Calu3 (cell line): Measurements from ENCODE around the gene OR5K2. TPM values are rescaled to one million over a fixed set of nuclear protein-coding genes. Genes with fewer than 3 reads are reported as not detected.

Source experiments
- BruUV-seq: library from RNA; stranded (reverse); fragments of 400-500 nt; replicated peaks from 2 replicates; lab custom pipeline; 2021; lab: Mats Ljungman, UMichigan
- CTCF ChIA-PET: fragments of 300-600 bp; sonication (Branson Sonifier 250); formaldehyde crosslinking; loops from one replicate; lab custom pipeline; 2022; ENCODE audit warnings: antibody characterized with exemption; lab: Charles Lee
- DNase-seq: peaks from one replicate; pipeline ENCODE4 v3.0.0; 2022
- H3K27ac Mint-ChIP-seq: one replicate; pipeline ENCODE4 v1.8.0; 2022; ENCODE audit warnings: mixed read lengths; ENCODE audit not compliant: unreplicated experiment
- H3K27me3 Mint-ChIP-seq: one replicate; pipeline ENCODE4 v1.8.0; 2022; ENCODE audit warnings: mixed read lengths; ENCODE audit not compliant: unreplicated experiment
- H3K36me3 Mint-ChIP-seq: one replicate; pipeline ENCODE4 v1.8.0; 2022; ENCODE audit warnings: mild to moderate bottlenecking, moderate library complexity, mixed read lengths; ENCODE audit not compliant: insufficient read depth, unreplicated experiment
- H3K4me1 Mint-ChIP-seq: one replicate; pipeline ENCODE4 v1.8.0; 2022; ENCODE audit warnings: mild to moderate bottlenecking, low read depth, mixed read lengths; ENCODE audit not compliant: unreplicated experiment
- H3K4me3 Mint-ChIP-seq: one replicate; pipeline ENCODE4 v1.8.0; 2022; ENCODE audit warnings: mild to moderate bottlenecking, low read depth, moderate library complexity, mixed read lengths; ENCODE audit not compliant: unreplicated experiment
- H3K9me3 Mint-ChIP-seq: one replicate; pipeline ENCODE4 v1.8.0; 2022; ENCODE audit warnings: low read depth, mixed read lengths; ENCODE audit not compliant: unreplicated experiment
- intact Hi-C: fragments of 100-400 bp; cut with micrococcal nuclease; formaldehyde crosslinking; loops from one replicate; pipeline ENCODE4 v1.10.0; 2022; ENCODE audit not compliant: unreplicated experiment
- total RNA-seq: library from RNA; stranded (reverse); gene quantifications from 2 replicates; pipeline ENCODE4 v1.2.3, GENCODE V29; 2022
- TF ChIP-seq, protein P1 (sequence below): fragments of 200-600 bp; IDR thresholded peaks from one replicate; pipeline ENCODE4 v1.8.0; 2022; ENCODE audit warnings: antibody characterized with exemption; ENCODE audit not compliant: unreplicated experiment

The OR5K2 gene
- total RNA-seq, 1 experiment from 2014 or later, result not detected

DNA sequence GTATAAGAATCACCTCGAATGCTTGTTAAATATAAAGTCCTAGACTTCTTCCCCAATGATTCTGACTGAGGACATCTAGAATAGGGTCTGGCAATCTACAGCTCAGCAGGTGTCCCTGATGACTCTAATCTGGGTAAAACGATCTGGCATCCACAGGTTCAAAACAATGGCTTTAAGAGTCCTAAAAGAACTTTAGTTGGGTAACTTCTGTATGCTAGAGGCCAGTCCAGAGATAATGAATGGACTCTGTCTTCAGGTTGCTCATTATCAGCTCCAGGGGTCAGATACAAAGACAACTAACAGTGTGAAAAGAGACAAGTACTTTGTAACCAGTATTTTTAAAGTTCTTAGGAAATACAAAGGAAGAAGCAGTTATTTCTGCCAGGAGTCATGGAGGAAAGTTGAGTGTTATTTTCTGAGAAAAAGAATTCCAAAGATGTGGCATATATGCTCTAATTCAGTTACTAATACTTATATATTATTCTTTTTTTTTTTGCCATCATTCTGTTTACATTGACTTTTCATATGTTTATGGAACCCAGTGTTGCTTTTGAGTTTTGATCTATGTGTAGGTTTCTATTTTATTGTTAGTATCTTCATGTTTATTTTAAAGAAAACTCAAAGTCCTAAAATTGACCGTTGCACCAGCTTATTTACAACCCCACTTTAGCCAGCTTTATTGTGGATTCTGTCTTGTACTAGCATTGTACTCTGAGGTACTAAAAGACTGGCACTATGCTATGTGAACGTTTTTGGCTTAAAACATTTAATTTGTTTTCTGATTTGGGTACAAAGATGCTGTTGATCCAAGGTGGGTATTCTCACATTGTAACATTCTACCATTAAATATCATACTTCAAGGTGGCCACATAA, 31.2 kb downstream of the OR5K2 start:
- BruUV-seq, result no TSS peak
- no peak for DNase-seq
- H3K36me3 Mint-ChIP-seq, result no peaks in the 10 kb centered on the region
- H3K4me1 Mint-ChIP-seq, result no peaks in the 10 kb centered on the region
- H3K4me3 Mint-ChIP-seq, result no peak overlapping the region
- CTCF ChIA-PET, result no interaction called here
- H3K27ac Mint-ChIP-seq, result no peak overlapping the region
- no peaks in the 10 kb centered on the region for H3K27me3 Mint-ChIP-seq
- intact Hi-C loops, result no loop called here
- TF ChIP-seq, protein P1, sequence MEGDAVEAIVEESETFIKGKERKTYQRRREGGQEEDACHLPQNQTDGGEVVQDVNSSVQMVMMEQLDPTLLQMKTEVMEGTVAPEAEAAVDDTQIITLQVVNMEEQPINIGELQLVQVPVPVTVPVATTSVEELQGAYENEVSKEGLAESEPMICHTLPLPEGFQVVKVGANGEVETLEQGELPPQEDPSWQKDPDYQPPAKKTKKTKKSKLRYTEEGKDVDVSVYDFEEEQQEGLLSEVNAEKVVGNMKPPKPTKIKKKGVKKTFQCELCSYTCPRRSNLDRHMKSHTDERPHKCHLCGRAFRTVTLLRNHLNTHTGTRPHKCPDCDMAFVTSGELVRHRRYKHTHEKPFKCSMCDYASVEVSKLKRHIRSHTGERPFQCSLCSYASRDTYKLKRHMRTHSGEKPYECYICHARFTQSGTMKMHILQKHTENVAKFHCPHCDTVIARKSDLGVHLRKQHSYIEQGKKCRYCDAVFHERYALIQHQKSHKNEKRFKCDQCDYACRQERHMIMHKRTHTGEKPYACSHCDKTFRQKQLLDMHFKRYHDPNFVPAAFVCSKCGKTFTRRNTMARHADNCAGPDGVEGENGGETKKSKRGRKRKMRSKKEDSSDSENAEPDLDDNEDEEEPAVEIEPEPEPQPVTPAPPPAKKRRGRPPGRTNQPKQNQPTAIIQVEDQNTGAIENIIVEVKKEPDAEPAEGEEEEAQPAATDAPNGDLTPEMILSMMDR, result no peak
- no peaks in the 10 kb centered on the region for H3K9me3 Mint-ChIP-seq

GRCh38 chr3:98529856-98530459, 32.5 kb downstream of the OR5K2 start:
- Mint-ChIP-seq H3K4me1 (no peaks in the 10 kb centered on the region), H3K4me3 (no peak overlapping the region), H3K9me3 (no peaks in the 10 kb centered on the region), H3K27ac (no peak overlapping the region), H3K36me3 (no peaks in the 10 kb centered on the region), H3K27me3 (no peaks in the 10 kb centered on the region)
- CTCF ChIA-PET, result no interaction called here
- no TSS peak for BruUV-seq
- TF ChIP-seq, protein P1, result no peak
- DNase-seq, result no peak
- intact Hi-C loops, result no loop called here

GRCh38 chr3:98530676-98531075, 33.2 kb downstream of the OR5K2 start:
- Mint-ChIP-seq H3K4me1 (no peaks in the 10 kb centered on the region), H3K9me3 (no peaks in the 10 kb centered on the region), H3K27me3 (no peaks in the 10 kb centered on the region), H3K27ac (no peak overlapping the region), H3K36me3 (no peaks in the 10 kb centered on the region), H3K4me3 (no peak overlapping the region)
- CTCF ChIA-PET, result no interaction called here
- intact Hi-C loops, result no loop called here
- TF ChIP-seq, protein P1, result no peak
- no TSS peak for BruUV-seq
- no peak for DNase-seq

DNA sequence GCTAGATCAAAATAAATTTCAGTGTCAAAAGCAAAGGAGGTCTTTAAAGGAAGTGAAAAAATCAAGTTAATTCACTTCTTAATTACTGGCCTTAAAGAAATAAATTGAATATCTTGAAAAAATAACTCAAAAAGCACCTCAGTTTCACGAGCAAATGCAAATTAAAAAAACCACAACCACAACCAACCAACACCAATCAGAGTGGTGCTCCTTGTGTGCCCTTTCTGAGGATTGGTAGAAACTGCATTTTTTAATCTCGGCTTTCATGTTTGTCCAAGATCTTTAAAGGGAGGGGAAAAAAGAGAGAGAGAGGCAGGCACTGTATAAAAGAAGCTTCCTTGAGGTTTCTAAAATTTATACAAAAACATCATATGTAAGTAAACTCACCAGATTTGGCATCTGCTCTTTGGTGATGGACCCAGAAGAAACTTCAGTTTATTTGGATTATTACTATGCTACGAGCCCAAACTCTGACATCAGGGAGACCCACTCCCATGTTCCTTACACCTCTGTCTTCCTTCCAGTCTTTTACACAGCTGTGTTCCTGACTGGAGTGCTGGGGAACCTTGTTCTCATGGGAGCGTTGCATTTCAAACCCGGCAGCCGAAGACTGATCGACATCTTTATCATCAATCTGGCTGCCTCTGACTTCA, 34.3 kb downstream of the OR5K2 start, which contains the start of gene GPR15:
Gene GPR15 (plus strand): TSS at position 357 of the 653 bp plus-strand sequence. CDS start 56 bp downstream, at position 413.
- H3K4me1 Mint-ChIP-seq, result no peaks in the 10 kb centered on the region
- no peak for DNase-seq
- no peaks in the 10 kb centered on the region for H3K36me3 Mint-ChIP-seq
- TF ChIP-seq, protein P1, result no peak
- H3K27me3 Mint-ChIP-seq, result no peaks in the 10 kb centered on the region
- H3K9me3 Mint-ChIP-seq, result no peaks in the 10 kb centered on the region
- BruUV-seq, result no TSS peak
- intact Hi-C loops, result no loop called here
- CTCF ChIA-PET, result no interaction called here
- no peak within 1 kb of the TSS for H3K4me3 Mint-ChIP-seq
- H3K27ac Mint-ChIP-seq, result no peak within 1 kb of the TSS
